ENCODE data around the gene TMPRSS3.

TMPRSS3 gene

DNA sequence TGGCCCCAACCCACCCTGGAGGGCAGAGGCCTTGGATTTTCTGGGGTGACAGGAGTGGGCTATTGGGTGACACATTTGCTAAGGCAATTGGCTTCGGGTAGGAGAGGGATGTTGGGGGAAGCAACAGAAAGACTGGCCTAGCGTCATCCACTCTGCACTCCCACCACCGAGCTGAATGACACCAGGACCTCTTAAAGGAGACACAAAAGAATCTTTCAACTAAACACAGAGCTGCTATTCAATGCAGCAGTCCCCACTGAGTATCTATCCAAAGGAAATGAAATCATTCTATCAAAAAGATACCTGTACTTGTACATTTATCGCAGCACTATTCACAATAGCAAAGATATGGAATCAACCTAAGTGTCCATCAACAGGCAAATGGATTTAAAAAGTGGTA lies 51.2 kb downstream of the TMPRSS3 start:
- TF ChIP-seq SUZ12 (IDR thresholded peaks at IDR 0.05; ENCODE audit: extremely low read depth, insufficient read depth, insufficient read length) (no peak), ZNF274 (IDR thresholded peaks at IDR 0.05; ENCODE audit: low read depth, low read length) (no peak), YY1 (IDR thresholded peaks at IDR 0.05; ENCODE audit: insufficient read depth, insufficient read length) (no peak)
- Histone ChIP-seq H3K4me3 (ENCODE audit: insufficient read length, low read depth) (no peak overlapping the region), H3K9me3 (ENCODE audit: insufficient read depth, low read length) (no peaks in the 10 kb centered on the region), H3K9ac (ENCODE audit: insufficient read length, low read depth) (no peak overlapping the region), H3K36me3 (ENCODE audit: insufficient read depth, insufficient read length, low read length) (no peaks in the 10 kb centered on the region), H3K27me3 (ENCODE audit: insufficient read depth, insufficient read length) (no peaks in the 10 kb centered on the region), H3K4me1 (ENCODE audit: insufficient read depth, insufficient read length) (peaks cover 3% of the 10 kb centered on the region)
- no peak for DNase-seq (ENCODE audit: low read depth, low spot score)

DNA sequence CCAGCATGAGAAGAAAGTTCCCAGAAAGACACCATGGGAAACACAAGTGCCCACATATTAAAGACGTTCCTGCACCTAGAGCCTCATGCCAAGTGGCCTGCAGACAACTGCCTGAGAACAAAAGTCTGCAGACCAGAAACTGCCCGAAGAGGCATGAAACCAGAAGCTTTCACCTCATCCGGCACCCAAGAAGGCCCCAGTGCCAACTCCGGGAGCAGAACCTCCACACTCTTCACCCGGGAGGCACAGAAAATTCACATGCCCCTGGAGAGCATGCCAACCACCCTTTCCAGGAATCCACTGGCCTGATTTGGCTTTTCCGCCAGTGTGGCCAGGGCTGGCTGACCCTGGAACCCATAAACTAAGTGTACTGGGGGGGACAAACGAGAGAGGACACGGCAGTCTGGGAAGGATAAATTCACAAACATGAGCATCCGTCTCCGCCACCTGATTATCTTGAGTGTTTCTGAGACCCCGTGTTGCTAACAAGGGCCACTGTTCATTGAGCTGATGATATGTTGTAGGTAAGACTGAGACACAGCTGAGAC lies 51.8 kb downstream of the TMPRSS3 start:
- no peak for DNase-seq (ENCODE audit: low read depth, low spot score)
- Histone ChIP-seq H3K36me3 (ENCODE audit: insufficient read depth, insufficient read length, low read length) (no peaks in the 10 kb centered on the region), H3K27me3 (ENCODE audit: insufficient read depth, insufficient read length) (no peaks in the 10 kb centered on the region), H3K9ac (ENCODE audit: insufficient read length, low read depth) (no peak overlapping the region), H3K4me1 (ENCODE audit: insufficient read depth, insufficient read length) (peaks cover 3% of the 10 kb centered on the region), H3K9me3 (ENCODE audit: insufficient read depth, low read length) (no peaks in the 10 kb centered on the region), H3K4me3 (ENCODE audit: insufficient read length, low read depth) (no peak overlapping the region)
- TF ChIP-seq SUZ12 (IDR thresholded peaks at IDR 0.05; ENCODE audit: extremely low read depth, insufficient read depth, insufficient read length) (no peak), ZNF274 (IDR thresholded peaks at IDR 0.05; ENCODE audit: low read depth, low read length) (no peak), YY1 (IDR thresholded peaks at IDR 0.05; ENCODE audit: insufficient read depth, insufficient read length) (no peak)

DNA sequence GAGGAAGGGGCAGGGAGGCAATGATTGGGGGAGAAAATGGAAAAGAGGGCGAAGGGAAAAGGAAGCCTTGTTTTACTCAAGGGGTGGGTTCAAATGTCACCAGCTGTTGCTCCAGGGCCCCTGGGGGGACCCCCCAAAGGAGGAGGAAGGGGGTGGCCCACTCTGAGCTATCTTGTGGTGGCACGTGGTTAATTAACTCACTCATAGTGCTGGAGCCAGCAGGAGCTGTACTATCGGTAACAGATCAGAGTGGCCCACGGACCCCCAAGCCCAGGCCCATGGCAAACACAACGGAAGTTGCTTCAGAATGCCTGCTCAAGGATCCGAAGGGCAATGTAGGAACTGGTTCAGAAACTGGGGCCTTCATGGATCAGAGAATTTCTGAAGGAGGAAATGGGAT lies 52.3 kb downstream of the TMPRSS3 start:
- Histone ChIP-seq H3K9ac (ENCODE audit: insufficient read length, low read depth) (no peak overlapping the region), H3K4me3 (ENCODE audit: insufficient read length, low read depth) (no peak overlapping the region)
- TF ChIP-seq ZNF274 (IDR thresholded peaks at IDR 0.05; ENCODE audit: low read depth, low read length) (no peak), SUZ12 (IDR thresholded peaks at IDR 0.05; ENCODE audit: extremely low read depth, insufficient read depth, insufficient read length) (no peak), YY1 (IDR thresholded peaks at IDR 0.05; ENCODE audit: insufficient read depth, insufficient read length) (no peak)

DNA sequence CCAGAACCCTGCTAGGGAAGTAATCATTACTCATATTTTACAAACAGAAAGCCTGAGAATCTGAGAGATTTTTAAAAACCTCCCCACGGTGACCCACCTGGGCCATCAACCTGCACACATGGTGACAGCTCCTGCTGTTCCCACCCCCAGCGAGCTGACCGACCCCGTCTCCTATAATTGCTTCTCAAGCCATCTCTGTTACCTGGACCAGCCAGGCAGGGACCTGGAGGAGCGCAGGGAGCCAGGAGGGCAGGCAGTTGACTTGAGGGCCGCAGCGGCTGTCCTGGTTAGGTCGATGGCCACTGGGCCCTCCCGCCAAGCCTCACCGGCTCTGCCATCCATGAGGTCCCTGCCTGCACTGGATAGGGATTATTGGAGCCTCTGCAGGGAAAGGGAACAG lies 52.8 kb downstream of the TMPRSS3 start:
- Histone ChIP-seq H3K4me1 (ENCODE audit: insufficient read depth, insufficient read length) (peaks cover 9% of the 10 kb centered on the region), H3K9me3 (ENCODE audit: insufficient read depth, low read length) (no peaks in the 10 kb centered on the region), H3K36me3 (ENCODE audit: insufficient read depth, insufficient read length, low read length) (no peaks in the 10 kb centered on the region), H3K9ac (ENCODE audit: insufficient read length, low read depth) (no peak overlapping the region), H3K27me3 (ENCODE audit: insufficient read depth, insufficient read length) (no peaks in the 10 kb centered on the region), H3K4me3 (ENCODE audit: insufficient read length, low read depth) (no peak overlapping the region)
- no peak for TF ChIP-seq SUZ12 (IDR thresholded peaks at IDR 0.05; ENCODE audit: extremely low read depth, insufficient read depth, insufficient read length)
- TF ChIP-seq YY1 (IDR thresholded peaks at IDR 0.05; ENCODE audit: insufficient read depth, insufficient read length), result no peak
- no peak for TF ChIP-seq ZNF274 (IDR thresholded peaks at IDR 0.05; ENCODE audit: low read depth, low read length)
- DNase-seq (ENCODE audit: low read depth, low spot score), result no peak

More for the DNA sequence above, 52.3 kb downstream of the TMPRSS3 start:
- Histone ChIP-seq H3K9me3 (ENCODE audit: insufficient read depth, low read length) (no peaks in the 10 kb centered on the region), H3K4me1 (ENCODE audit: insufficient read depth, insufficient read length) (peaks cover 5% of the 10 kb centered on the region), H3K36me3 (ENCODE audit: insufficient read depth, insufficient read length, low read length) (no peaks in the 10 kb centered on the region), H3K27me3 (ENCODE audit: insufficient read depth, insufficient read length) (no peaks in the 10 kb centered on the region)
- no peak for DNase-seq (ENCODE audit: low read depth, low spot score)

DNA sequence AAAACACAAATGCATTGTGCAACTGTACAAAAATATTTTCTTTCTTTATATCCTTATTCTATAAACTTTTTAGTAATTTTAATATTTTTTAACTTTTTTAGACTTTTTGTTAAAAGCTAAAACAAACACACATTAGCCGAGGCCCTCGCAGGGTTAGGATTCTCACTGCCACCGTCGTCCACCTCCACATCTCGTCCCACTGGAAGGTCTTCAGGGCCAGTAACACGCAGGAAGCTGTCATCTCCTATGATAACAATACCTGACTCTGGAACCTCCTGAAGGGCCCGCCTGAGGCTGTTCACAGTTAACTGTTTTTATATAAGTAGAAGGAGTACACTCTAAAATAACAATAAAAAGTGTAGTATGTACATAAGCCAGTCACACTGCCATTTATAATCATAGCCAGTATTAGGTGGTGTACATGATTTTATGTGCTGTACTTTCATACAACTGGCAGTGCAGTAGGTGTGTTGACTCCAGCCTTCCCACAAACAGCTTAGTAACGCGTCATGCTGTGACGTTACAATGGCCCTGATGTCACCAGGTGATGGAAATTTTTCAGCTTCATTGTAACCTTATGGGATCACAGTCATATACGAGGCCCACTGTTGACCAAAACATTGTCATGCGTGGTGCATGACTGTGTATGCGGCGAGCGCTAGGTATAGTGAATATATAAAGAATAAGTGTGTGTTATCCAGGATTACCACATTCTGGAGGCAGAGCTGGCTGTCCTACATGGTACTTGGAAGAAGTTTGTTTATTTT lies 53.9 kb downstream of the TMPRSS3 start:
- no peaks in the 10 kb centered on the region for H3K9me3 ChIP-seq (ENCODE audit: insufficient read depth, low read length)
- peaks cover 9% of the 10 kb centered on the region for H3K4me1 ChIP-seq (ENCODE audit: insufficient read depth, insufficient read length)
- DNase-seq (ENCODE audit: low read depth, low spot score), result no peak
- H3K9ac ChIP-seq (ENCODE audit: insufficient read length, low read depth), result no peak overlapping the region
- H3K4me3 ChIP-seq (ENCODE audit: insufficient read length, low read depth), result no peak overlapping the region
- no peak for TF ChIP-seq ZNF274 (IDR thresholded peaks at IDR 0.05; ENCODE audit: low read depth, low read length)
- TF ChIP-seq SUZ12 (IDR thresholded peaks at IDR 0.05; ENCODE audit: extremely low read depth, insufficient read depth, insufficient read length), result no peak
- H3K36me3 ChIP-seq (ENCODE audit: insufficient read depth, insufficient read length, low read length), result no peaks in the 10 kb centered on the region
- no peaks in the 10 kb centered on the region for H3K27me3 ChIP-seq (ENCODE audit: insufficient read depth, insufficient read length)

DNA sequence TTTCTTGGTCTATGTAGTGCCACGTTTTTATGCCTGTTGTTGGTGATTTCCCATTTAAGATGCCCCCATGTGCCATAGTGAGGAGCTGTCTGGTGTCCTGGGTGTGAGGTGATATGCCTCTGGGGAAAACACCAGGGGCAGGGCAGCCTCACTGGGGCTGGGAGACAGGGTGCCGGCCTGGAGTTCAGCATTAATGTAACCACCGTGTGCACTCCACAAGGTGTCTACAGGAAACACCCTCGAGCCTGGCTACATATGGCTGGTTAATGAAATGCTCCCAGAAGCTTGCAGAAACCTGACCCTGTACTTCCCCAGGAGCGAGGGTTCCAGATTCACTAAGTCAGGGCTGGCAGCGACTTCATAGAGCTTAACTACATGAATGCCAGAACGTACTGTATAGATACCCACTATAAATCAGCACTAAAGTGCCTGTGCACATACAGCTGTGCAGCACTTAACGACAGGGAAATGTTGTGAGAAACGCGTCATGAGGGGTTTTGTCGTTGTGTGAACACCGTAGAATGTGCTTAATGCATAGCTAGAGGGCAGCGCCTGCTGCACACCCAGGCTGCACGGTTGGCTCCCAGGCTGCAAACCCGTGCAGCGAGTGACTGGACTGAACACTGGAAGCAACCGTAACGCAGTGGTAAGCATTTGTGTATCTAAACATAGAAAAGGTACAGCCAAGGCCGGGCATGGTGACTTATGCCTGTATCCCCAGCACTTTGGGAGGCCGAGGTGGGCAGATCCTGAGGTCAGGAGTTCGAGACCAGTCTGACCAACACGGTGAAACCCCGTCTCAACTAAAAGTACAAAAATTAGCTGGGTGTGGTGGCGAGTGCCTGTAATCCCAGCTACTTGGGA lies 55.4 kb downstream of the TMPRSS3 start:
- H3K36me3 ChIP-seq (ENCODE audit: insufficient read depth, insufficient read length, low read length), result no peaks in the 10 kb centered on the region
- no peaks in the 10 kb centered on the region for H3K9me3 ChIP-seq (ENCODE audit: insufficient read depth, low read length)
- DNase-seq (ENCODE audit: low read depth, low spot score), result no peak
- no peak overlapping the region for H3K4me3 ChIP-seq (ENCODE audit: insufficient read length, low read depth)
- H3K27me3 ChIP-seq (ENCODE audit: insufficient read depth, insufficient read length), result no peaks in the 10 kb centered on the region
- H3K4me1 ChIP-seq (ENCODE audit: insufficient read depth, insufficient read length), result peaks cover 9% of the 10 kb centered on the region
- TF ChIP-seq ZNF274 (IDR thresholded peaks at IDR 0.05; ENCODE audit: low read depth, low read length) (no peak), SUZ12 (IDR thresholded peaks at IDR 0.05; ENCODE audit: extremely low read depth, insufficient read depth, insufficient read length) (no peak), YY1 (IDR thresholded peaks at IDR 0.05; ENCODE audit: insufficient read depth, insufficient read length) (no peak)
- no peak overlapping the region for H3K9ac ChIP-seq (ENCODE audit: insufficient read length, low read depth)

Measured in NT2/D1 (cell line).